Measurements from ENCODE around the gene MOB2. TPM values are rescaled to one million over a fixed set of nuclear protein-coding genes. Genes with fewer than 3 reads are reported as not detected.

The MOB2 gene
- total RNA-seq, 1 donor from 2014 or later: 38.6 TPM

GRCh38 chr11:1522081-1522424, 35.5 kb upstream of the MOB2 start:
- Mint-ChIP-seq H3K9me3 (ENCODE audit: unreplicated experiment) (no peaks in the 10 kb centered on the region), H3K36me3 (ENCODE audit: unreplicated experiment) (peaks cover 2% of the 10 kb centered on the region), H3K4me1 (ENCODE audit: unreplicated experiment) (peaks cover 33% of the 10 kb centered on the region), H3K4me3 (ENCODE audit: unreplicated experiment) (no peak overlapping the region), H3K27me3 (ENCODE audit: unreplicated experiment) (no peaks in the 10 kb centered on the region), H3K27ac (ENCODE audit: unreplicated experiment) (no peak overlapping the region)
- TF ChIP-seq CTCF (IDR thresholded peaks at IDR 0.05): no peak
- DNase-seq (ENCODE audit: extremely low spot score, unreplicated experiment): no peak

GRCh38 chr11:1521382-1522080, 35.0 kb upstream of the MOB2 start:
- peaks cover 38% of the 10 kb centered on the region for H3K4me1 Mint-ChIP-seq (ENCODE audit: unreplicated experiment)
- no peaks in the 10 kb centered on the region for H3K9me3 Mint-ChIP-seq (ENCODE audit: unreplicated experiment)
- H3K27me3 Mint-ChIP-seq (ENCODE audit: unreplicated experiment): no peaks in the 10 kb centered on the region
- H3K4me3 Mint-ChIP-seq (ENCODE audit: unreplicated experiment): no peak overlapping the region
- peaks cover 2% of the 10 kb centered on the region for H3K36me3 Mint-ChIP-seq (ENCODE audit: unreplicated experiment)
- no peak overlapping the region for H3K27ac Mint-ChIP-seq (ENCODE audit: unreplicated experiment)
- TF ChIP-seq CTCF (IDR thresholded peaks at IDR 0.05): no peak
- no peak for DNase-seq (ENCODE audit: extremely low spot score, unreplicated experiment)

- H3K4me3 Mint-ChIP-seq (ENCODE audit: unreplicated experiment): no peak overlapping the region
- H3K36me3 Mint-ChIP-seq (ENCODE audit: unreplicated experiment): peaks cover 2% of the 10 kb centered on the region
- peaks cover 42% of the 10 kb centered on the region for H3K4me1 Mint-ChIP-seq (ENCODE audit: unreplicated experiment)
- no peaks in the 10 kb centered on the region for H3K27me3 Mint-ChIP-seq (ENCODE audit: unreplicated experiment)
- no peak for DNase-seq (ENCODE audit: extremely low spot score, unreplicated experiment)
- no peaks in the 10 kb centered on the region for H3K9me3 Mint-ChIP-seq (ENCODE audit: unreplicated experiment)
- H3K27ac Mint-ChIP-seq (ENCODE audit: unreplicated experiment): no peak overlapping the region
- TF ChIP-seq CTCF (IDR thresholded peaks at IDR 0.05): peak; percentile 9
These were observed 34.2 kb upstream of the MOB2 start for GRCh38 chr11:1520663-1521267.

- peaks cover 2% of the 10 kb centered on the region for H3K36me3 Mint-ChIP-seq (ENCODE audit: unreplicated experiment)
- H3K27me3 Mint-ChIP-seq (ENCODE audit: unreplicated experiment): no peaks in the 10 kb centered on the region
- H3K27ac Mint-ChIP-seq (ENCODE audit: unreplicated experiment): no peak overlapping the region
- peaks cover 47% of the 10 kb centered on the region for H3K4me1 Mint-ChIP-seq (ENCODE audit: unreplicated experiment)
- H3K4me3 Mint-ChIP-seq (ENCODE audit: unreplicated experiment): no peak overlapping the region
- no peak for TF ChIP-seq CTCF (IDR thresholded peaks at IDR 0.05)
- no peak for DNase-seq (ENCODE audit: extremely low spot score, unreplicated experiment)
- no peaks in the 10 kb centered on the region for H3K9me3 Mint-ChIP-seq (ENCODE audit: unreplicated experiment)
These were observed 33.7 kb upstream of the MOB2 start for GRCh38 chr11:1520209-1520662.
